ENCODE results near the gene LHFPL4. TPM values are rescaled to one million over a fixed set of nuclear protein-coding genes. Genes with fewer than 3 reads are reported as not detected.

LHFPL4 gene
- total RNA-seq, 4 donors from 2014 or later = not detected

- TF ChIP-seq, protein P1, sequence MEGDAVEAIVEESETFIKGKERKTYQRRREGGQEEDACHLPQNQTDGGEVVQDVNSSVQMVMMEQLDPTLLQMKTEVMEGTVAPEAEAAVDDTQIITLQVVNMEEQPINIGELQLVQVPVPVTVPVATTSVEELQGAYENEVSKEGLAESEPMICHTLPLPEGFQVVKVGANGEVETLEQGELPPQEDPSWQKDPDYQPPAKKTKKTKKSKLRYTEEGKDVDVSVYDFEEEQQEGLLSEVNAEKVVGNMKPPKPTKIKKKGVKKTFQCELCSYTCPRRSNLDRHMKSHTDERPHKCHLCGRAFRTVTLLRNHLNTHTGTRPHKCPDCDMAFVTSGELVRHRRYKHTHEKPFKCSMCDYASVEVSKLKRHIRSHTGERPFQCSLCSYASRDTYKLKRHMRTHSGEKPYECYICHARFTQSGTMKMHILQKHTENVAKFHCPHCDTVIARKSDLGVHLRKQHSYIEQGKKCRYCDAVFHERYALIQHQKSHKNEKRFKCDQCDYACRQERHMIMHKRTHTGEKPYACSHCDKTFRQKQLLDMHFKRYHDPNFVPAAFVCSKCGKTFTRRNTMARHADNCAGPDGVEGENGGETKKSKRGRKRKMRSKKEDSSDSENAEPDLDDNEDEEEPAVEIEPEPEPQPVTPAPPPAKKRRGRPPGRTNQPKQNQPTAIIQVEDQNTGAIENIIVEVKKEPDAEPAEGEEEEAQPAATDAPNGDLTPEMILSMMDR (IDR thresholded peaks at IDR 0.05; ENCODE audit: low read depth) = no peak
These were observed 68.4 kb downstream of the LHFPL4 start for GRCh38 chr3:9485248-9485647.

GRCh38 chr3:9480265-9480664 lies 73.4 kb downstream of the LHFPL4 start:
- TF ChIP-seq, protein P1 (IDR thresholded peaks at IDR 0.05; ENCODE audit: low read depth) = no peak

- TF ChIP-seq, protein P1 (IDR thresholded peaks at IDR 0.05; ENCODE audit: low read depth) = no peak
These were observed 76.7 kb downstream of the LHFPL4 start for GRCh38 chr3:9476935-9477334.

GRCh38 chr3:9474482-9474881 lies 79.1 kb downstream of the LHFPL4 start:
- TF ChIP-seq, protein P1 (IDR thresholded peaks at IDR 0.05; ENCODE audit: low read depth) = no peak

DNA sequence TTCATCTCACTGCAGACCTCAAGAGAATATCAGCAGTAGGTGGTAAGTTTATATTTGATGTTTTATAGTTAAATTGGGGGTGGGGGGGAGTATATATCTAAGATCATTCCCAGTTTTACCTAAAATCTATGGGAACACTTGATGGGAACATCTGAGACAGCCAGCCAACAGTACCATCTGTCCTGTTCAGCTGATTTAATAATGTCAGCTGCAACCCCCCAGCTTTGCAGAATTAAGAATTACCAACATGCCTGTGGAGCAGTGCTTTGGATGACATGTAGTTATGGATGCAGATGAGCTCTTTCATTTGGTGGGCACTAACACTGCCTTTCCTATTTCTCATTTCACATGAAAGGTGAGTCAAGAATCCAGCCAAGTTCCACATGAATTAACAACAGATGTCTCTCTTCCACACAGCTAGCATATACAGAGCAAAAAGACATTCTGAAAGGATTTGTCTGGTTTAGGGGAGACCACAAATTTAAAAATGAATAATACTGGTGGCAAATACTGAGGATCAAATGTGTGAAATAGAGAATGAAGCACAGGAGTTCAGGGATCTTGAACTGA lies 80.0 kb downstream of the LHFPL4 start:
- TF ChIP-seq, protein P1 (IDR thresholded peaks at IDR 0.05; ENCODE audit: low read depth) = no peak

GRCh38 chr3:9469986-9470385 lies 83.6 kb downstream of the LHFPL4 start:
- TF ChIP-seq, protein P1 (IDR thresholded peaks at IDR 0.05; ENCODE audit: low read depth) = no peak

DNA sequence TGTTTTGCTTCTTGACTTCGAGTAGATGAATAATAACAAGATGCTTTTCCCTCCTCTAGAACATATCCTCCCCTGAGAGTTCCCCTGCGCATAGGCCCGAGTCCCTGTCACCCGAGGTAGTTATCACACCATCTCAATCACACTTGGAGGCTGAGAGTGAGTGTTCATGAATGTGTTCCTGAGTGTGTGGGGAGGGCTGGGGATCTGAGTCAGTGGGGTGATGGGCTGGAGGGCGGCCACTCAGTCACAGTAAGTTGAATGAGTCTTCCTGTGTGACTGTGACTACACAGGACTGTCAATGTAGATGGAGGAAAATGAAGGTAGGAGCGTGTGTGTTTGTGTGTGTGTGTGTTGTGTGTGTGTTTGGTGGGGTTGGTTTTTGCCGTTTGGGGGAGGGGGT lies 85.2 kb downstream of the LHFPL4 start:
- TF ChIP-seq, protein P1 (IDR thresholded peaks at IDR 0.05; ENCODE audit: low read depth) = no peak

Data from subcutaneous adipose tissue (tissue), 4 donors.